SK-N-SH (cell line): ENCODE measurements around the gene GHRH. TPM values are rescaled to one million over a fixed set of nuclear protein-coding genes. Genes with fewer than 3 reads are reported as not detected.

ENCODE experiments used
- CTCF ChIA-PET: fragments of 300-600, 350-600 bp; formaldehyde crosslinking; extraction: SDS; loops from one replicate; lab custom pipeline; 2021; lab: Yijun Ruan, JAX
- POLR2A ChIA-PET: fragments of 350-600 bp; sonication (Branson Sonifier 250); formaldehyde crosslinking; extraction: SDS; loops from one replicate; lab custom pipeline; 2020; ENCODE audit warnings: antibody characterized with exemption, inconsistent platforms; lab: Yijun Ruan, JAX
- DNase-seq: peaks from one replicate; pipeline ENCODE4 v3.0.0; 2012
- H2AFZ ChIP-seq: fragments of 200-600 bp; sonication (generic); 2 replicates; pipeline ENCODE4 v1.8.1; 2016; ENCODE audit warnings: antibody characterized with exemption, mild to moderate bottlenecking, low read depth
- H3F3A ChIP-seq: fragments of 200-600 bp; sonication (generic); replicated peaks from 2 replicates; pipeline ENCODE3; 2016; ENCODE audit warnings: antibody characterized with exemption, mild to moderate bottlenecking; ENCODE audit not compliant: insufficient read depth
- H3K27ac ChIP-seq, 2 experiments: fragments of 200-500 bp in 1 of 2; fragments of 200-600 bp in 1 of 2; sonication (Bioruptor generic) in 1 of 2; sonication (generic), shearing (Covaris generic) in 1 of 2; 2 replicates each; pipeline versions ENCODE4 v1.5.1 to v1.6.1; 2014 to 2016; ENCODE audit warnings: low read depth in 2 of 2, inconsistent platforms in 1 of 2, low read length in 1 of 2, mild to moderate bottlenecking in 1 of 2, mixed read lengths in 1 of 2
- H3K27me3 ChIP-seq: fragments of 200-600 bp; sonication (generic), shearing (Covaris generic); 2 replicates; pipeline ENCODE4 v1.6.1; 2016; ENCODE audit warnings: mixed run types; ENCODE audit not compliant: insufficient read depth
- H3K36me3 ChIP-seq, 2 experiments: fragments of 200-500 bp in 1 of 2; fragments of 200-600 bp in 1 of 2; sonication (Bioruptor generic) in 1 of 2; sonication (generic) in 1 of 2; replicated peaks in 1 of 2; 2 replicates each; pipeline versions ENCODE3 to v1.5.1; 2014 to 2016; ENCODE audit warnings: low read length in 1 of 2, mild to moderate bottlenecking in 1 of 2; ENCODE audit not compliant: insufficient read depth in 2 of 2, control insufficient read depth in 1 of 2
- H3K4me1 ChIP-seq, 2 experiments: fragments of 200-500 bp in 1 of 2; fragments of 200-600 bp in 1 of 2; sonication (Bioruptor generic) in 1 of 2; sonication (generic), shearing (Covaris generic) in 1 of 2; 2 replicates each; pipeline versions ENCODE4 v1.5.1 to v1.6.1; 2014 to 2016; ENCODE audit warnings: low read depth in 1 of 2, low read length in 1 of 2, mixed run types in 1 of 2; ENCODE audit not compliant: insufficient read depth in 2 of 2, control insufficient read depth in 1 of 2
- H3K4me2 ChIP-seq: fragments of 200-600 bp; sonication (generic), shearing (Covaris generic); 2 replicates; pipeline ENCODE4 v1.6.1; 2017; ENCODE audit warnings: mixed run types
- H3K4me3 ChIP-seq, 2 experiments: fragments of 200-500 bp in 1 of 2; fragments of 200-600 bp in 1 of 2; sonication (Bioruptor generic) in 1 of 2; sonication (generic), shearing (Covaris generic) in 1 of 2; 2 replicates each; pipeline versions ENCODE4 v1.5.1 to v1.8.1; 2014 to 2016; ENCODE audit warnings: low read depth in 2 of 2, inconsistent platforms in 1 of 2, low read length in 1 of 2, mild to moderate bottlenecking in 1 of 2, mixed read lengths in 1 of 2, moderate library complexity in 1 of 2
- H3K79me2 ChIP-seq: fragments of 200-600 bp; sonication (generic); 2 replicates; pipeline ENCODE4 v1.8.1; 2017; ENCODE audit warnings: mild to moderate bottlenecking; ENCODE audit not compliant: insufficient read depth
- H3K9ac ChIP-seq: fragments of 200-600 bp; sonication (generic); 2 replicates; pipeline ENCODE4 v1.6.1; 2017; ENCODE audit warnings: mixed run types
- H3K9me2 ChIP-seq: fragments of 200-600 bp; sonication (generic); 2 replicates; pipeline ENCODE4 v1.6.1; 2017; ENCODE audit warnings: mixed run types
- H3K9me3 ChIP-seq: fragments of 200-600 bp; sonication (generic); 2 replicates; pipeline ENCODE4 v1.6.1; 2017; ENCODE audit warnings: mixed run types, mild to moderate bottlenecking, moderate library complexity
- H4K20me1 ChIP-seq: fragments of 200-600 bp; sonication (generic); 2 replicates; pipeline ENCODE4 v1.6.1; 2017; ENCODE audit warnings: mild to moderate bottlenecking, mixed run types; ENCODE audit not compliant: insufficient read depth
- MAX ChIP-seq: IDR thresholded peaks from 2 replicates; pipeline ENCODE4 v1.4.0; 2012; ENCODE audit warnings: low read depth
- MXI1 ChIP-seq: IDR thresholded peaks from 2 replicates; pipeline ENCODE4 v1.6.1; 2012; ENCODE audit warnings: mild to moderate bottlenecking, low read depth, low read length, improper control_type of control experiment
- RCOR1 ChIP-seq: fragments of 150-350 bp; IDR thresholded peaks from 2 replicates; pipeline ENCODE4 v1.6.1; 2017; ENCODE audit warnings: antibody characterized with exemption, low read length
- RFX5 ChIP-seq: IDR thresholded peaks from 2 replicates; pipeline ENCODE4 v1.6.1; 2012; ENCODE audit warnings: mild to moderate bottlenecking, improper control_type of control experiment, low read length
- SMC3 ChIP-seq: IDR thresholded peaks from 2 replicates; pipeline ENCODE4 v1.6.1; 2012; ENCODE audit warnings: low read depth, low read length, improper control_type of control experiment
- TAF1 ChIP-seq: IDR thresholded peaks from 2 replicates; pipeline ENCODE4 v1.6.1; 2012; ENCODE audit warnings: low read depth, mild to moderate bottlenecking, low read length, moderate library complexity, borderline replicate concordance
- TCF12 ChIP-seq: IDR thresholded peaks from 2 replicates; pipeline ENCODE4 v1.4.0; 2012
- WGBS: methylation state at CpG from one replicate; pipeline ENCODE4 v1.1.6; 2017; ENCODE audit warnings: low lambda C conversion rate; 5-methylcytosine and 5-hydroxymethylcytosine counted together
- polyA plus RNA-seq, 3 experiments: library from polyadenylated mRNA; depleted of rRNA; stranded (reverse); fragments of >200 nt; gene quantifications; 2 replicates each; pipeline ENCODE4 v1.2.3, GENCODE V29; 2012
- TF ChIP-seq, protein P1 (sequence below): IDR thresholded peaks from 2 replicates; pipeline ENCODE4 v1.4.0; 2012; ENCODE audit warnings: low read depth, borderline replicate concordance
- TF ChIP-seq, protein P2 (sequence below): fragments of 150-350 bp; IDR thresholded peaks from 2 replicates; pipeline ENCODE4 v1.6.1; 2017; ENCODE audit warnings: antibody characterized with exemption, low read length, low read depth, borderline replicate concordance
- TF ChIP-seq, protein P3 (sequence below): IDR thresholded peaks from 2 replicates; pipeline ENCODE4 v1.4.0; 2012; ENCODE audit warnings: low read depth, borderline replicate concordance

GHRH gene
- polyA plus RNA-seq, 1 of the 3 experiments (the other 2 are of a cell fraction) = not detected

GRCh38 chr20:37225146-37225545, 36.5 kb downstream of the GHRH start:
- DNase-seq = no peak

GRCh38 chr20:37223053-37223452, 38.6 kb downstream of the GHRH start:
- H3K9me2 ChIP-seq = no peaks in the 10 kb centered on the region
- H3K4me3 ChIP-seq = no peak overlapping the region
- peaks cover 18% of the 10 kb centered on the region; the same call in 1 of the 2 replicates for H3K79me2 ChIP-seq
- H3F3A ChIP-seq = no peaks in the 10 kb centered on the region
- peaks cover 58 to 78% of the 10 kb centered on the region in 2 experiments for H3K36me3 ChIP-seq
- H3K4me2 ChIP-seq = no peak overlapping the region
- TF ChIP-seq MAX (peak; percentile 36; the same call in 1 of the 2 replicates), TCF12 (no peak), SMC3 (no peak), RCOR1 (no peak)
- TF ChIP-seq, protein P1, sequence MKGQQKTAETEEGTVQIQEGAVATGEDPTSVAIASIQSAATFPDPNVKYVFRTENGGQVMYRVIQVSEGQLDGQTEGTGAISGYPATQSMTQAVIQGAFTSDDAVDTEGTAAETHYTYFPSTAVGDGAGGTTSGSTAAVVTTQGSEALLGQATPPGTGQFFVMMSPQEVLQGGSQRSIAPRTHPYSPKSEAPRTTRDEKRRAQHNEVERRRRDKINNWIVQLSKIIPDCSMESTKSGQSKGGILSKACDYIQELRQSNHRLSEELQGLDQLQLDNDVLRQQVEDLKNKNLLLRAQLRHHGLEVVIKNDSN = peak; percentile 81
- TF ChIP-seq, protein P2, sequence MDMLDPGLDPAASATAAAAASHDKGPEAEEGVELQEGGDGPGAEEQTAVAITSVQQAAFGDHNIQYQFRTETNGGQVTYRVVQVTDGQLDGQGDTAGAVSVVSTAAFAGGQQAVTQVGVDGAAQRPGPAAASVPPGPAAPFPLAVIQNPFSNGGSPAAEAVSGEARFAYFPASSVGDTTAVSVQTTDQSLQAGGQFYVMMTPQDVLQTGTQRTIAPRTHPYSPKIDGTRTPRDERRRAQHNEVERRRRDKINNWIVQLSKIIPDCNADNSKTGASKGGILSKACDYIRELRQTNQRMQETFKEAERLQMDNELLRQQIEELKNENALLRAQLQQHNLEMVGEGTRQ = no peak
- TF ChIP-seq, protein P3, sequence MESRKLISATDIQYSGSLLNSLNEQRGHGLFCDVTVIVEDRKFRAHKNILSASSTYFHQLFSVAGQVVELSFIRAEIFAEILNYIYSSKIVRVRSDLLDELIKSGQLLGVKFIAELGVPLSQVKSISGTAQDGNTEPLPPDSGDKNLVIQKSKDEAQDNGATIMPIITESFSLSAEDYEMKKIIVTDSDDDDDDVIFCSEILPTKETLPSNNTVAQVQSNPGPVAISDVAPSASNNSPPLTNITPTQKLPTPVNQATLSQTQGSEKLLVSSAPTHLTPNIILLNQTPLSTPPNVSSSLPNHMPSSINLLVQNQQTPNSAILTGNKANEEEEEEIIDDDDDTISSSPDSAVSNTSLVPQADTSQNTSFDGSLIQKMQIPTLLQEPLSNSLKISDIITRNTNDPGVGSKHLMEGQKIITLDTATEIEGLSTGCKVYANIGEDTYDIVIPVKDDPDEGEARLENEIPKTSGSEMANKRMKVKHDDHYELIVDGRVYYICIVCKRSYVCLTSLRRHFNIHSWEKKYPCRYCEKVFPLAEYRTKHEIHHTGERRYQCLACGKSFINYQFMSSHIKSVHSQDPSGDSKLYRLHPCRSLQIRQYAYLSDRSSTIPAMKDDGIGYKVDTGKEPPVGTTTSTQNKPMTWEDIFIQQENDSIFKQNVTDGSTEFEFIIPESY = no peak
- H2AFZ ChIP-seq = no peak overlapping the region
- peaks cover 0 to 44% of the 10 kb centered on the region in 2 experiments; a peak in 2 of 4 replicates for H3K4me1 ChIP-seq
- CTCF ChIA-PET = interaction anchor here (0.7 to 1.6 kb wide), 4 partner anchors 8 to 22 kb away, joined by 3 to 4 read pairs (median 3); no protein-coding TSS in a partner anchor
- H4K20me1 ChIP-seq = no peaks in the 10 kb centered on the region
- no peaks in the 10 kb centered on the region for H3K9me3 ChIP-seq
- H3K27ac ChIP-seq = peak overlapping the region in 1 of 2 experiments; percentile 78
- DNase-seq = no peak
- POLR2A ChIA-PET = no interaction called here
- no peak overlapping the region for H3K9ac ChIP-seq
- no peaks in the 10 kb centered on the region for H3K27me3 ChIP-seq

More at GRCh38 chr20:37225146-37225545, 36.5 kb downstream of the GHRH start:
- Histone ChIP-seq H3K4me1 (peaks cover 0 to 46% of the 10 kb centered on the region in 2 experiments; a peak in 2 of 4 replicates), H3K27me3 (no peaks in the 10 kb centered on the region), H3K27ac (peak overlapping the region in 1 of 2 experiments; percentile 78; a peak in 2 of 4 replicates), H4K20me1 (no peaks in the 10 kb centered on the region), H3K4me2 (no peak overlapping the region), H2AFZ (no peak overlapping the region), H3K36me3 (peaks cover 59 to 84% of the 10 kb centered on the region in 2 experiments), H3K9me2 (no peaks in the 10 kb centered on the region), H3K79me2 (peaks cover 4% of the 10 kb centered on the region; the same call in 1 of the 2 replicates), H3K9ac (no peak overlapping the region), H3K4me3 (no peak overlapping the region), H3K9me3 (no peaks in the 10 kb centered on the region), H3F3A (no peaks in the 10 kb centered on the region)
- TF ChIP-seq TAF1 = no peak
- no peak for TF ChIP-seq RFX5
- TF ChIP-seq MXI1 = no peak
- TF ChIP-seq, protein P3 = no peak
- WGBS = 100% methylated on average over 5 of the region's 5 CpGs
- CTCF ChIA-PET = interaction anchor here (0.9 to 1.8 kb wide), 5 partner anchors 23 to 310 kb away, joined by 3 to 5 read pairs (median 4); no protein-coding TSS in a partner anchor
- POLR2A ChIA-PET = no interaction called here
